HG03108 (cell line): ENCODE data around the gene ZNF543.
"Not testable (repeated sequence)": the region's sequence is repeated elsewhere in the genome, so short reads cannot be mapped to it uniquely, and the experiment has no call there.

Experiments used
- ATAC-seq: cut with Tn5 transposase; IDR thresholded peaks from one replicate; pipeline ENCODE4 v1.9.1; 2021; ENCODE audit warnings: moderate library complexity; ENCODE audit not compliant: unreplicated experiment

Gene ZNF543

DNA sequence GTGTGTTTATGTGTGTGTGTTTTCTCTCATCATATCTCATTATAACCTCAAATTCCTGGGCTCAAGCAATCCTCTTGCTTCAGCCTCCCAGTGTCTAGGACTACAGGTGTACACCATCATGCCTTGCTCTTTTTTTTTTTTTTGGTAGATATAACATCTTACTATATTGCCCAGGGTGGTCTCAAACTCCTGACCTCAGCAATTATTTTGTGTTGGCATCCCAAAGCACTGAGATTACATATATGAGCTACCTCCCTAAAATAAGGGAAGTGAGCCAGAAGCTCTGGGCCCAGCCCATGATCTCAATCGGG lies 448 bp upstream of the ZNF543 start:
- ATAC-seq, result no peak

DNA sequence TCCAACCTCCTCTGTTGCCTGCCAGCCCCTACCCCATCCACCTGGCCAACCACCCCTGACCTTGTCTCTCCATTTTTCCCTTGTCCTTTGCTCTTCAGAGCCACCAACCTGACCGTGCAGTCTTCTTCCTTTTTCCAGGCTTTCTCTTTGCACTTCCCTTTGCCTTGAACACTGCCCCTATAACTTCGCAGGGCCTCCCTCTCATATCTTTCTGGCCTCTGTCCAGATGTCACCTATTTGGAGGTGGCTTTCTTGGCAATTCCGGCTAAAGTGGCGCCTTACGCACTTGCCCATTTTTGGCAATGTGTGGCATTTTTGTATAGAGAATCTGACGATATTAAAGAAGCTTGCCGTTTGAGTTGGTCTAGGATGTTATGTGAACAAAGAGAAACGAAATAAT lies 844 bp downstream of the ZNF543 start:
- ATAC-seq, result no peak

DNA sequence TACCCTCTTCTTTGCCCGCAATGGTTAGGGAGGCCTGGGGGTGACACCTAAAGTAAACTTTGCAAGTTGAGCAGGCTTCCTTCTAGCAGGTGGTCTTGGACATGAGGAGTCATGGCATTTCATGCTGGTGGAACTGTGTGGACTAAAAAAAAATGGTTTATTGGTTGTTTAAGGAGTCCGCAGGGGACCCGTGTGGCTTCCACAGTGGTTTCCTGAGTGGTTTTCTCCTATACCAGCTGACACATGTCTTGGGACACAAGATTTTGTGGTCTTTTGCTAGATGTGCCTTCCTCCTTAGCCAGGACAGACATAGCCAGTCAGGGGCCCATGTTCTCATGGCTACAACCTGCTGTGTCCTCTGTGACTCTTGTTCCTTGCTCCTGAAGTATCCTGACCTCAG lies 1.5 kb downstream of the ZNF543 start:
- ATAC-seq, result no peak

DNA sequence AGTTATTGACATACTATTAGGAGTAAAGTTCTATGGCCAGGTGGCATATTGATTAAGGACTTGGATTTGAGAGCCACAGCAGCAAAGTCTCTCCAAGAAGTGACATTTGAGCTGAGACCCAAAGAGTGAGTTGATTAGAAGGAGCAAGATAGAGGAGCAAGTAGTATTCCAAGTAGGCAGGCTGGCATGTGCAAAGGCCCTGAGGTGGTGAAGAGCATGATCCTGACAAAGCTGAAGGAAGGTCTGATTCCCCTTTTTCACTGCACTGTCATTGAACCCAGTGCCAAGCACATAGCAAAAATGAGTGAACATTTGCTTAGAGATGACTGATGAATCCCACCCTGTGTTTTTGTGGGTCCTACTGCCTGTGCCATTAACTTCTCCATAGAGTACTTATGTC lies 4.7 kb downstream of the ZNF543 start:
- no peak for ATAC-seq

DNA sequence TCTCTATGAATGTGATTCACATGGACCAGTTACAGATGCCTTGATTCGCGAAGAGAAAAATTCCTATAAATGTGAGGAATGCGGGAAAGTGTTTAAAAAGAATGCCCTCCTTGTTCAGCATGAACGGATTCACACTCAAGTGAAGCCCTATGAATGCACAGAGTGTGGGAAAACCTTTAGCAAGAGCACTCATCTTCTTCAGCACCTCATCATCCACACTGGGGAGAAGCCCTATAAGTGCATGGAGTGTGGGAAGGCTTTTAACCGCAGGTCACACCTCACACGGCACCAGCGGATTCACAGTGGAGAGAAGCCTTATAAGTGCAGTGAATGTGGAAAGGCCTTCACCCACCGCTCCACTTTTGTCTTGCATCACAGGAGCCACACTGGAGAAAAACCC lies 7.7 kb downstream of the ZNF543 start:
- ATAC-seq, result no peak

DNA sequence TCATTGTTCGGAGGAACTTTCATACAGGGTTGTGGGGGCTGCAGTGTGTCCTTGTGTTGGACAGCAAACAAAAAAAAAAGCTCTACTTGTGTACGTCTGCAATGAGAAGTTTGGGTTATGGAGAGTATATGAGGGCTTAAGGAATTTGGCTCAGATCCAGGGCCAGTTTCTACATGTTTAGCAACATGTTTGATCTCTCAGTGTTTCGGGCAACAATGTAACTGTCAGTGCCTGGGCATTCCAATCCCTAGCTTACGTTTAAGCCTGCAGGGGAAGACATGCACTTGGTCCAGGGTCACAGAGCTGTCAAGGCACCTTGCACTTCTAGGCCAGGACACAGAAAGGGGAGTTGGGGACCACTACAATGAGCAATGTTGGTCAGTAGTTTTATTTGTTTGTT lies 13.9 kb downstream of the ZNF543 start:
- no peak for ATAC-seq

DNA sequence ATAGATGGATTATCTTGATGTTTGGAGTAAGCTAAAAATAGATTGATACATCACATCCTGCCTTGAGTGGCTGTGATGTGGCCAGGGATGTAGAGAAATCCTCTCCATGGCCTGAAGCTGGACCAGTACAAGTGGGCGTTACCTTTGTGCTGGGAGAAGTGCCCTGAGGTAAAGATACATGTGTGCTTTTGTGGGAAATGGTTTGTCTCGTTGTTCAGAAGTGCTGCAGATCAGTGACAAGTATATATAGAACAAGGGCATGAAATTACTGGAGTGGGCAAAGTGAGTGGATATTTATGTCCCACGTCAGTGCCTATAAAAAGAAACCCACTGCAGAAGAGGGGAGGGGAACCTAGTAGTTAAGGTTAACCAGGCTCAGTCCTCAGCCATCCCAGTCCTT lies 18.6 kb downstream of the ZNF543 start:
- no peak for ATAC-seq

DNA sequence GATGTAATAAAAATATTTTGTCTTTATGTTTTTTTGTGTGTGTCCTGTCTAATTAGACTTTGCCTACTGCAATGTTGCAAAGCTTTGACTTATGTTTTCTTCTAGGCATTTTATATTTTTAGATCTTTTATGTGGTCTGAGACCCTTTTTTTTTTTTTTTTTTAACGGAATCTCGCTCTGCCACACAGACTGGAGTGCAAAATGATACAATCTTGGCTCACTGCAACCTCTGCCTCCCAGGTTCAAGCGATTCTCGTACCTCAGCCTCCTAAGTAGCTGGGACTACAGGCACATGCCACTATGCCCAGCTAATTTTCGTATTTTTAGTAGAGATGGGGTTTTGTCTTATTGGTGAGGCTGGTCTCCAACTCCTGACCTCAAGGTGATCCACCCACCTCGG lies 22.3 kb downstream of the ZNF543 start:
- no peak for ATAC-seq

DNA sequence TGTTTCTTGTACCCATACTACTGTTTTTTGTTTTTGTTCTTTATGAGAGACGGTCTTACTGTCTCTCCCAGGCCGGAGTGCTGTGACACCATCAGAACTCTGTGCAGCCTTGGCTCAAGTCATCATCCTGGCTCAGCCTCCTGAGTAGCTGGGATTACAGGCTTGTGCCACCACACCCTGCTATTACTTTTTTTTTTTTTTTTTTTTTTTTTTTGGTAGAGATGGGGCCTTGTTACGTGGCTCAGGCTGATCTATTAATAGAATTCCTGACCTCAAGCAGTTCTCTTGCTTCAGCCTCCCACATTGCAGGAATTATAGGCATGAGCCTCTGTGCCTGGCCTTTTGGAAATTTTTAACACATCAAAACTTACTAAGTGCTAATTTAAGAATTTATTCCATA lies 27.9 kb downstream of the ZNF543 start:
- ATAC-seq, result no peak

DNA sequence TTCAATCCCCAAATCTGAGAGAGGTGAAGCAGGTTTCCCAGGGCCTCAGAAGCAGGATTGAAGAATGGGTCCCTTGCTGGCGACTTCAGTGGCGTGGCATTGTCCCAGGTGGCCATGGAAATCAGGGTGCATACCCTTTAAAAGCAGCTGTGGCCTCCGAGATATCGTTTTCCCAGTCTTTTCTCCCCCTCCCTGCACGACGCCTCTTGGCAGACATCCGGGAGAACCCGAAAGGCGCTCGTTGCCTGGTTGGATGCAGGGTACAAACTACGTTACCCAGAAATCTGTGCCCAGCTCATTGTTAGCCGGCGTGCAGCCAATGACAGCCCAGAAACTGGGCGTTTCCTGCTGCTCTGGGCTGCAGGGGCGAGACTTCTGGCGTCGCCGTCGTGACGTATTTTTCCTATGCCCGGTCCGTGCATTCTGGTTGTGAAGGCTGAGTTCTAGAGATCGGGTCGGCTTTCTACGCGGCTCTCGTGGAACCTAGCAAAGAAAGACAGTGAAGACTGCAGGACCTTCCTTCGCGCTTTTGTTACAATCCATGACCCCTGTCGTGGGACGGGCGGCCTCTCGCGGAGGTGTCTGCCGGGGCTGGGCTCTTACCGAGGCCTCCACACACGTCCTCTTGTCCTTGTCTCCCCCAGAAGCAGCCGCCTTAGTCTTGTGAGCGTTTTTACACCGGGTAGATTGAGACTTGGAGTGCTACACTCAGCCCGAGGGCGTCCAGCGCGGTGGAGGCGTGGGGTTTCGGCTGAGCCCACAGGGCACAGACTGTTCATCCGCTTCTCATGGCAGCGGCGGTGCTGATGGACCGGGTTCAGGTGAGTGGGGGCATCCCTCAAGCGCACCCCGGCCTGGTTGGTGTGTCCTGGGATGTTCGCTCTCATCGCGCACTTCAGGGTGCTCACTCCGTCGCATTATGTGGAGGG lies 30.9 kb downstream of the ZNF543 start, which contains the start of gene ZNF304:
ZNF304 (plus strand) TSS at position 395 of the 929 bp plus-strand sequence; CDS start at position 789, 394 bp downstream.
- ATAC-seq, result peak; percentile 98

DNA sequence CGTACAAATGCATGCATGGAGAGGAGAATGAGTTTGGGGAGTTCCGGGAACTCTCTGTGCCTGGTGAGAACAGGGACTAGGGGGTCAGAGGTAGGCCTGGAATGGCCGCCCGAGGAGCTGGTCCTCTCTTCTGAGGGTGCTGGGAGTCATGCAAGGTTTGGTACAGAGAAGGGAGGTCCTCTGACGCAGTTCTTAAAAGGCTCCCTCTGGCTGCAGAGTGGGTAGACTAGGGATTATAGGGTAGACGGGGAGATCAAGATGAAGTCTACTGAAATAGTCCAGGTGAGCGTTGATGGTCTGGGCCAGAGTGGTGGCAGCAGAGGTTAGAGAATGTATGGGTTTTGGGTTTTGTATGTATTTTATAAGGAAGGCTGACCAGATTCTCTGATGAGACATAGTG lies 31.6 kb downstream of the ZNF543 start:
- no peak for ATAC-seq

DNA sequence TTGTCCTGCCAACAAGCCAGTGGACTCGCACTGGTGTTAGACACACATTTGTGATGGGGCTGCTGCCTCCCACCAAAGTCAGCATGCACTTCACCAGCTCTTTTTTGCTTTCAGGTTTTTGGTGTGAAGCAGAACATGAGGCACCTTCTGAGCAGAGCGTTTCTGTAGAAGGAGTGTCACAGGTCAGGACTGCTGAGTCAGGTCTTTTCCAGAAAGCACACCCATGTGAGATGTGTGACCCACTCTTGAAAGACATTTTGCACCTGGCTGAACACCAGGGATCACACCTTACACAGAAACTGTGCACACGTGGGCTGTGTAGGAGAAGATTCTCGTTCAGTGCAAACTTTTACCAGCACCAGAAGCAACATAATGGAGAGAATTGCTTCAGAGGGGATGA lies 35.6 kb downstream of the ZNF543 start:
- no peak for ATAC-seq

DNA sequence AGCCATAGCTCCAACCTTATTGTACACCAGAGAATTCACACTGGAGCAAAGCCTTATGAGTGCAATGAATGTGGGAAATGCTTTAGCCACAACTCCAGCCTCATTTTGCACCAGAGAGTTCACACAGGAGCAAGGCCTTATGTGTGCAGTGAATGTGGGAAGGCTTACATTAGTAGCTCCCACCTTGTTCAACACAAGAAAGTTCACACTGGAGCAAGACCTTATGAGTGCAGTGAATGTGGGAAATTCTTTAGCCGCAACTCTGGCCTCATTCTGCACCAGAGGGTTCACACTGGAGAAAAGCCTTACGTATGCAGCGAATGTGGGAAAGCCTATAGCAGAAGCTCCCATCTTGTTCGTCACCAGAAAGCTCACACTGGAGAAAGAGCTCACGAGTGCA lies 37.1 kb downstream of the ZNF543 start:
- no peak for ATAC-seq

DNA sequence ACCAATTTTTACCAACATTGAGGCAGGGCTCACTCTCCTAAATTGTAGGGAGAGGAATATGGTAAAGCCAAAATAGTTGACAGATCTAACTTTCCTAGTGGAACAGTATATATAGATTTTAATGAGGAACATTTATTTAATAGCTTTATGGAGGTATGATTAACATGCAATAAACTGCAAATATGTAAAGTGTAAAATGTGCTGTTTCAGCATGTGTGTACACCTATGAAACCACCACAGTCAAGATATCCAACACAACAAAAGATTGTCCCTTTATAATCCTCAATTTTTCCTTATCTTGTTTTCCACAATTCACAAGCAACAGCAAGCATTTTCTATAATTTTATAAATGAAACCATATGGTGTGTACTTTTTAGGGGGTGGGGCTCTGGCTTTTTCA lies 39.0 kb downstream of the ZNF543 start:
- ATAC-seq, result no peak

DNA sequence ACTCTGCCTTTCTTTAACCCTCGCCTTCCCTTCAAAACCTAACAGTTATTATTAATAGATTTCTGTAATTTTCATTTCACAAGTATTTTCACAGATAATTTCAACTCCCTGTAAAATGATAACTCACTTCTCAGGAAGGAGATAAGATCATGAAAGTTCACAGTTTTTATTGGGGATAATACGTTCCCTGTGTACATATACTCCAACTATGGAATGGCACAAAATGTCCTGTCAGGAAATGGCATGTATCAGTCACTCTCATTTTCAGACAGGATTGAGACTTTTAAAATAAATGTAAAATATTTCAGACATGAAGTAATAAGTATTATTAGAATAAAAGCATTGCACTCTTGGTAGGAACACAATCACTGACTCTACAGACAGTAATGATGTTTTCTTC lies 42.1 kb downstream of the ZNF543 start:
- no peak for ATAC-seq

DNA sequence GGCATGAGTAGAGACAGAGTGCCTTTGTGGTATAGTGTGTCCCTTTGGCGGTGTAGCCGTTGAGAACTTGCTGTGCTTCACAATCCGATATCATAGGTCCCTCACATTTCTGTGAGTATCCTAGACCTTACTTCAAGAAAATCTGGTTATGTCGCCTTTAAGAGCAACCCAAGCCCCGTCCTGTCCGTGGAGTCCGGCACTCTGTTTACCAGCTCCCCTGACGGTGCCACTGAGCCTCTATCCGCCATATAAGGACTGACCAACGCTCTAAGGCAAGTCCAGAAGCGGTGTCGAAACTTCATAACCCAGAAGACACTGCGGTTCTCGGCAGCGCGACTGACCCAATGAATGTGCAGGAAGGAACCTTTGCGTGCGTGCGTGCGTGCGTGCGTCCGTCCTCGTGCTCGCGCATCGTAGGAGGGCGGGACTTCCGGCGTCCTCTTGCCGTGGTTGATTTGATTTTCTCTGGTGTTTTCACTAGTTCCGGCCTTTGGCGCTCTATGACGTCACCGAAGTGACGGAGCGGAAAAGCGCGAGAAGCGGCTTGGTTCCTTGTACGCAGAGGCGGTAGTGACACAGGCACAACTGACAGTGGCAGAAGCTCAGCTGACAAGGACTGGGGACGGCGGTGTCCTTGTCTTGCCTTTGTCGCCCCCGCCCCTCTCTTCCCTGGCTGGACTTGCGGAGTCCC lies 42.9 kb downstream of the ZNF543 start, which contains the start of the genes TRAPPC2B and ZNF547:
TRAPPC2B (plus strand) TSS at position 555 of the 691 bp plus-strand sequence. CDS start 1,283 bp downstream, outside the sequence.
ZNF547 (plus strand) TSS at position 555 of the 691 bp plus-strand sequence. CDS start 5,005 bp downstream, outside the sequence.
- ATAC-seq, result peak; percentile 94

DNA sequence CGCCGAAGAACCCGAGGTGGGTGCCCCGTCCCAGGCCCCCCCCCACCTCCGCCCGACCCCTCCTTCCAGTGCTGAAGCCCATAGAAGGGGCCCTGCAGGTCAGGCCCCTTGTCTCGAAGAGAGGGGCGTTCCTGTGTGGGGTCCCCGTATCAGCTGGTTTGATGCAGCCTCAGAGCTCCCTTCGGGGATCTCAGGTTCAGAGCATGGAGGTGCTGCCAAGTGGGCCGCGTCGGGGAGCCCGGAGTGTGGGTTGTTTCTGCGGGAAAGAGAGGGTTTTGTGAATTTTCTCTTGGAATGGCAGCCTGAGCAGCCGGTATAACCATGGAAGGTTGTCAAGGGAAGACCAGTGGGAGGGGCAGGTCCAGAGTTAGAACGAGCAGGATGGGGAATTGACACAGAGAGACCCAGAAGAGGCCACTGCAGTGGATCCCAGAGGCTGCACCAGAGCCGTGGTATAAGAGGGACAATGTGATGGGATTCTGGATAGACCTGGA lies 43.5 kb downstream of the ZNF543 start:
- no peak for ATAC-seq

DNA sequence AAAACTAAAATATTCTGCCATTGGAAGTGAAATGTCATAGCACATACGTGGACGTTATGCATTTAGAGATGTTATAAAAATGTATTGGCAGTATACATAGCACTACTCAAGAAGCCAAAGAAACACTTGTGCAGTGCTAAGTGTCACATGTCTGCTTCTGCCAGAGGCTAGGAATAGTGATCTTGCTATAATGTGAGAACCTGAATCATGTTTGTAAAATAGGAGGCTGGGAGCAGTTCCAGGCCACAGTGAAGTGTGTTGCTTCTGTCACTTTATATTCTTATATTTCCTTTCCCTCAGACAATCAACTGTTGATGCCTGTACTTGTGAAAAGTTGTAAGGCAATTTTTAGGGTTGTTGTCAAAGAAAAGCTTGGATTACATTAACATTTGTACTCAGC lies 46.5 kb downstream of the ZNF543 start:
- ATAC-seq, result no peak

DNA sequence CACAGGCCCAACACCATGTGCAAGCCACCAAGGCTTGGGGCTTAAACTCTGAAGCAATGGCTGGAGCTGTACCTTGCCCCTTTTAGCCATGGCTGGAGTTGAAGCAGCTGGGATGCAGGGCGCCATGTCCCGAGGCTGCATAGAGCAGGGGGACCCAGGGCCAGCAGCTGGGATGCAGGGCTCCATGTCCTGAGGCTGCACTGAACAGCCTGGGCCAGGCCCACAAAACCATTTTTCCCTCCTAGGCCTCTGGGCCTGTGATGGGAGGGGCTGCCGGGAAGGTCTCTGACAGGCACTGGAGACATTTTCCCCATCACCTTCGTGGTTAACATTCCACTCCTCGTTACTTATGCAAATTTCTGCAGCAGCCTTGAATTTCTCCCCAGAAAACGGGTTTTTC lies 53.9 kb downstream of the ZNF543 start:
- no peak for ATAC-seq

DNA sequence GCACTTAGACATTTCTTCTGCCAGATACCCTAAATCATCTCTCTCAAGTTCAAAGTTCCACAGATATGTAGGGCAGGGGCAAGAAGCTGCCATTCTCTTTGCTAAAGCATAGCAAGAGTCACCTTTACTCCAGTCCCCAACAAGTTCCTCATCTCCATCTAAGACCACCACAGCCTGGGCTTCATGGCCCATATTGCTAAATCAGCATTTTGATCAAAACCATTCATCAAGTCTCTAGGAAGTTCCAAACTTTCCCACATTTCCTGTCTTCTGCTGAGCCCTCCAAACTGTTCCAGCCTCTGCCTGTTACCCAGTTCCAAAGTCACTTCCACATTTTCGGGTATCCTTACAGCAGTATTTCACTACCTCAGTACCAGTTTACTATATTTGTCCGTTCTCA lies 54.4 kb downstream of the ZNF543 start:
- ATAC-seq, result not testable (repeated sequence)

DNA sequence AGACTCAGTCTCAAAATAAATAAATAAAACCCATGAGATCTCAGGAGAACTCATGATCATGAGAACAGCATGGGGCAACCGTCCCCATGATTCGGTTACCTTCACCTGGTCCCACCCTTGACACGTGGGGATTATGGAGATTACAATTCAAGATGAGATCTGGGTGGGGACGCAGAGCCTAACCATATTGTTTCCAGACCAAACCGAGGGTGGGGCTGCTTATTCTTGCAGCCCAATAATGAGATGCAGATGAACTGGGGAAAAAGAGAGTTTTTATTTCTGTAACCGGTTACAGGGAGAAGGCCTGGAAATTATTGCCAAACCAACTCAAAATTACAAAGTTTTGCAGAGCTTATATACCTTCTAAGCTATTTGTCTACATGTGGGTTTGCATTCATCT lies 55.9 kb downstream of the ZNF543 start:
- ATAC-seq, result no peak
